Right lobe of liver (tissue), 4 donors: ENCODE measurements around the gene NKAIN2.

Experiments used
- CTCF ChIP-seq, 4 donors: fragments of 200-600 bp in 3 of 4; fragments of 450-650 bp in 1 of 4; IDR thresholded peaks; one replicate each; pipeline versions ENCODE4 v1.5.1 to v1.8.0; 2016 to 2022; ENCODE audit warnings: antibody characterized with exemption in 4 of 4, mild to moderate bottlenecking in 2 of 4
- POLR2A ChIP-seq: fragments of 450-650 bp; IDR thresholded peaks from one replicate; pipeline ENCODE4 v1.6.1; 2017; ENCODE audit warnings: antibody characterized with exemption, mild to moderate bottlenecking
- donor health status: DM: no; HTN: no; CAD: no.
- donor health status: DM: no; HTN: no; CAD: no.
- donor health status: DM: no; HTN: yes; CAD: no.

GRCh38 chr6:123788319-123788718, 15.3 kb upstream of the NKAIN2 start:
- TF ChIP-seq CTCF (IDR thresholded peaks at IDR 0.05) = no peak
- no peak for TF ChIP-seq POLR2A
